OCI-LY1 (cell line): ENCODE data around the gene RPL9.

Experiments
- CTCF ChIP-seq: fragments of 200-600 bp; sonication (generic), shearing (Covaris generic); IDR thresholded peaks from 2 replicates; pipeline ENCODE4 v1.5.1; 2017; ENCODE audit warnings: mild to moderate bottlenecking, antibody characterized with exemption, low read length, moderate library complexity, mixed read lengths
- EZH2 ChIP-seq: fragments of 200-600 bp; sonication (generic), shearing (Covaris generic); IDR thresholded peaks from 2 replicates; pipeline ENCODE4 v1.8.0; 2017; ENCODE audit warnings: borderline replicate concordance, mixed run types, mild to moderate bottlenecking, antibody characterized with exemption, low read length, moderate library complexity, mixed read lengths

DNA sequence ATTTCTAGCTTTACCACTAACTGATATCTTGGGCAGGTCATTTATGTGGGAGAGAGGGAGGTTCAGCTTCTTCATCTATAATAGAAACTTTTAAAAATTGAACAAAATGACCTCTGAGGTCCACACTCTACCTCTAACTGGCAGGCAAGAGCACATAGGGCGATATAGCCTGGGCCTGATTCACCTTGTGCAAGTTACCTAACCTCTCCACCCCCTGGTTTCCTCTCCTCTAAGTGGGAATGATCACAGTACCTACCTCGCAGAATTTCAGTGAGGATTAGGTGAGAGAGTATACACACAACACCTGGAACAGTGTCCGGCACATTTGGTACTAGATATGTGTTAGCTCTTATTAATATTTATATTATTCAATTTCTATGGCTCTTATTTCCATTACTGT, 36.5 kb downstream of the RPL9 start:
- no peak for TF ChIP-seq CTCF
- TF ChIP-seq EZH2, result no peak
